GM21529 (cell line): ENCODE data around the gene EDA2R.
A peak's percentile ranks its signal among the peaks of the same experiment; 100 is the strongest.

Experiments
- ATAC-seq: cut with Tn5 transposase; IDR thresholded peaks from one replicate; pipeline ENCODE4 v1.9.1; 2021; ENCODE audit not compliant: unreplicated experiment

Gene EDA2R, protein sequence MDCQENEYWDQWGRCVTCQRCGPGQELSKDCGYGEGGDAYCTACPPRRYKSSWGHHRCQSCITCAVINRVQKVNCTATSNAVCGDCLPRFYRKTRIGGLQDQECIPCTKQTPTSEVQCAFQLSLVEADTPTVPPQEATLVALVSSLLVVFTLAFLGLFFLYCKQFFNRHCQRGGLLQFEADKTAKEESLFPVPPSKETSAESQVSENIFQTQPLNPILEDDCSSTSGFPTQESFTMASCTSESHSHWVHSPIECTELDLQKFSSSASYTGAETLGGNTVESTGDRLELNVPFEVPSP

DNA sequence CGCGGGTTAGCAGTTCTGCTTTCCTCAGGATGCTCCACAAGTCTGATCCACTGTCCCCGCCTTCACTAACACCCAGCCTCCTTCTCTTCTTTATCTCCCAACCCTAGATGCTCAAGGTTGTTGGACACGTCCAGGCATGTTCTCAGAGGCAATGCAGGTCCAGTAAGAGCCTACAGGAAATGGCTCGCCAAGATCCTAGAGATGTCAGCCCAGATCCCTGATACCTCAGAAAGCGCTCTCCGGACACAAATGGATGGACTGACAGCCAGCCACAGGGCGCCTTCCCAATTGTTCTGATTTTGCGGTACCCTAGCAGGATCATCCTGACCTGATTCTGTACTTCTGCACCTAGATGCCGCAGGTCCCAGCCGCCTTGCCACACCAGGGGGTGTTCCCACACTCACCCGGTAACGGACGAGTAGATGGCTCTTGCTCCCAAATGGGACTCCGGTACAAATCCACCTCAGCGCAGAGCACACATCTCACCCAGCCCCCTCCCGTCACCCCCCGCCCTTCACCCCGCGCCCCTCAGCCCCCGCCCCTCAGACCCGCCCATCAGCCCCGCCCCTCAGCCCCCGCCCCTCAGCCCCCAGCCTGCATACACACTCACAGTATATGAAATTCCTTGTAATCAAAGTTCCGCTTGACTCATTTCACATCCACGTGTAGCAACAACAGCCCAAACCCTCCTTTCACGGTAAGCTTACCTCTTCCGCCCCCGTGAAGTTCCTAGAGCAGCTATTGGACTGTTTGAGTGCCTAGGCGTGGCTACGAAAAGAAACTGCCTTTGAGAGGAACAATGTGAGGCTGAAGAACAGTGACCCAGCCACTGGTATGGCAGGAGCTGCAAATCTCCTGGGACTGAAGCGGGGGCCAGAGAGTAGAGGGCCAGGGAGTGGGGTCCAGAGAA is at the start of gene EDA2R:
EDA2R (minus strand) TSS at position 488 of the 910 bp plus-strand sequence. CDS start 23,058 bp downstream, outside the sequence.
- ATAC-seq = peak; percentile 90

DNA sequence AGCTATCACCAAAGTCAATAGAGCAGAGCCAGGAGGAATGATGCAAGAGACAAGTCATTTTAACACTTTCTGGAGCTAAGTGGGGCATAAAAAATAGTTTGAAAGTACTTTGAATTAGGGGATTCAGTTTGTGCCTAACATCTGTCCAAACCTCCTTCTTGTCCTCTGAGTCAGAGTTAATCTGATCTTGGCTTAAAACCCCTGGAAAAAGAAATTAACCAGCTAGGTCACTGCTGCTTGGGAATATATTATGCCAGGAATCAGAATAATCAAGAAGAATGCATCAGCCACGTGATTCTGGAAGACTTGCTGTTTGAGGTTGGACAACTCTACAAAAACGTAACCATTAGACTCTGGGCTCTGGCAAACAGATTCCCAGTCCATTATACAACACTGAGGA is 45.3 kb upstream of the EDA2R start:
- ATAC-seq = no peak

DNA sequence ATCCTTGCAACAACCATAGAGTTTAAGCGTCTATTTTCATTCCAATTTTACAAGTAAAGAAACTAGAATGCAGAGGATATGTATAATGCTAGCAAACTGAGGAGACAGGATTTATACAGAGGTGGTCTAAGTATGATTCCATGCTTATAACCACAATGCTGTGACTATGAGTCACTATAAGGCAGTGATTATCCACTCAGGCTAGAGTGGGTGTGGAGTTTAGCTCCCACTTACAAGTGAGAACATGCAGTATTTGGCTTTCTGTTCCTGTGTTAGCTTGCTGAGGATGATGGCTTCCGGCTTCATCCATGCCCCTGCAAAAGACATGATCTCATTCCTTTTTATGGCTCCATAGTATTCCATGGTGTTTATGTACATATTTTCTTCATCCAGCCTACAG is 41.6 kb upstream of the EDA2R start:
- no peak for ATAC-seq

DNA sequence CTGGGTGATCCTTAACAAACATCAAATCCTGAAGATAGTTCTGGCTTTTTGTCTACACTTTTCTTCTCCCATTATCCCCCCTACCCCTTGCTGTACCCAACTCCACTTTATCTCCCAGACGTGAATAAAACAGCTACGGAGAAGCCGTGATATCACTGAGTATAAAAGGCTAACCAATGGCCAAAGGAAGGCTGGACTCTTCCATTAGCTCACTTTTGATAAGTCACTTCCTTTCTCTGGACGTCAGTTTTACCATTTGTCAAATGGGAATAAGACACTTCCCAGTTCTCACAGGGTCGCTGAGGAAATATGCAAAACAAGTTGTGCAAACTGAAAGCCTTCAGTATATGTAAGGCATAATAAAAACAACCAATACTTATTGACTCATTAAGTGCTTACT is 38.6 kb upstream of the EDA2R start:
- ATAC-seq = no peak

DNA sequence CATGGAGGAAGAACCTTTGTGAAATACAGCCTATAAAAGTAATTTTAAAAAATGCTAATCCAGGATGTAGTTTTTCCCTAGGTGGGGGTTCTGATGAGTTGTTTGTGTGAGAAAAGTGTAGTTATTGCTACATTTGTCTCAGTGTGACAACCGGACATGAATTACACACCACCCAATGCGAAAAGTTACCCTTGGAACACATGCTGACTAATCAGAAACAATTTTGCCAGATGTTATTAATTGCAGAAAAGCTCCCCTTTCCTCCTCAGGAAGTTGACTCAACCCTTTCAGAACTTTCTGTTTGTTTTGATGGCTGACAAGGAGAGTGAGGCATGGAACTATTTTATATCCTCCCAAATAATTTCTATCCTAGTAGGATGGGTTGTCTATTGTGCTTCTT is 38.1 kb upstream of the EDA2R start:
- no peak for ATAC-seq

DNA sequence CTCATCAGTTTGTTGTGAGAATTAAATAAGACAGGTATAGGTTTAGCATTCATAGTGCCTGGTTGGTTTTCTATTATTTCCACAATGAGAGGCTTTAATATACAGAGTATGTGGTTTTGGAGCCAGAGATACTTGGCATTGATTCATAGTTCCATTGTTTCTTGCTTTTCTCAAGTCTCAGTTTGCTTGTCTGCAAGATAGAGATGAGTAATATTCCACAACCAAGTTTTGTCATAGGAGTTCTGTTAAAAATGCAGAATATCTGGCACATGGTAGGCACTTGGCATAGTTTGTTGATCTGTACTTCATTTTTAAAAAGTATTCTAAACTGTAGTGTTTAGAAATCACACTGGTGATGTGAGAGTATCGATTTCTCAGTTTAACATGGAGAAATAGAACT is 37.5 kb upstream of the EDA2R start:
- no peak for ATAC-seq

DNA sequence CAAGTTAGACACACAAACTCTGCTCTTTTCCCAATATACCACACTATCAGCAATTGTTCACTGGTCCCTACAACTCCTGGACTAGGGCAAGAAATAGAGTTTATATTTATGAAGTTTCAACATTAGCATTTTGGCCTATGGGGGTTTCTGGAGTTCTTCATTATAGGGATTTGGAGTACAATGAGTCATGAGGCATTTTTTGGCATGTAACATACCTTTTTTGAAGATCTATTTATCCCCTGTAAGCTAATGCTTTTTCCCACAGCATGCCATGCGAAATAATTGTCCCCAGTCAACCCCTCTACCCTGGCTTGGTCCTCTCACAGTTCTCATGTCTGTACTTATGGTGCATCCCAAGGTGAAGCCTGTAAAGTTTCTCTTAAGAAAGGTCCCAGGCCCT is 36.7 kb upstream of the EDA2R start:
- ATAC-seq = no peak

DNA sequence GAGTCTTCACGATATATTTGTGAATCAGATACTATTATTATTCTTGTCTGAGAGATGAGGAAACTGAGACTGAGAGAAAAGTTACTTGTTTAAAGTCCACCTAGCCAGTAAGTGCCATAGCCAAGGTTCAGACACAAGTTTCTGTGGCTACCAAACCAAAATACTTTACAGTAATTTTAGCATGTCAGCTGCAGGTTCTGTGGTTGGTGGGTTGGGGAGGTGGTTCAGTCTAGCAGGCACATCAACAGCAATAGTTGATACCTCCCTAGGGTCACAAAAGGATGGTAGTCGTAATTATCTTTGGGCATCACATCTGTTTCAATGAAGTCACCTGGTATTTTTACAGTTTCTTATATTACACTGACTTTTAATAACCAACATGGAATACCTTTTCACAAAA is 35.6 kb upstream of the EDA2R start:
- ATAC-seq = no peak

DNA sequence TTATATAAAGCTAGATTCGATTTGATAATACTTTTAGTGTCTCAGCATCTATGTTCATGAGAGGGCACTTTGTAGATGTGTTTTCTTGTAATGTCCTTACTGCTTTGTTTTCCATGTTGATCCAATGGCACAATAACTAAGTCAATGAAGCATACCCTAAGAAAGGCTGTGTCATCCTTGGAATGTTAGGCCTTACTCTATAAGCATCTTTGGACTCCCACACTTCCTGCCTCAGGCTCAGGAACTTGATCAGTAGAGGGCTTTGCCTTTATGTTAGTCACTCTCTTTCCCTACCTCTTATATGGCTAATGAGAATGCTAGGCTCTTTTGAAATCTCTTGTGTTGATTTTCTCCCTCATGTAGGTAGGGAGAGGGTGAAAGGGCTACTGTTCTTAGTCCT is 33.2 kb upstream of the EDA2R start:
- ATAC-seq = no peak

DNA sequence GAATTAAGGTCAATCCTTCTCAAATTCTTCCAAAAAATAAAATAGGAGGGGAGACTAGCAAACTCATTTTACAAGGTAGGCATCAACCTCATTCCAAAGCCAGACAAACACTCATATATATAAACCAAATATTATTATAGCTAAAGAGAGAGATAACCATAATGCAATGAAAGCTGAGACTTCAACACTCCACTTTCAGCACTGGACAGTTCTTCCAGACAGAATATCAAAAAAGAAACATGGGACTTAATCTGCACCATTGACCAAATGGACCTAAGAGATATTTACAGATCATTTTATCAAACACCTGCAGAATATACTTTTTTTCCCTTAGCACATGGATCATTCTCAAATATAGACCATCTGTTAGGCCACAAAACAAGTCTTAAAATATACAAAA is 15.5 kb upstream of the EDA2R start:
- ATAC-seq = no peak

DNA sequence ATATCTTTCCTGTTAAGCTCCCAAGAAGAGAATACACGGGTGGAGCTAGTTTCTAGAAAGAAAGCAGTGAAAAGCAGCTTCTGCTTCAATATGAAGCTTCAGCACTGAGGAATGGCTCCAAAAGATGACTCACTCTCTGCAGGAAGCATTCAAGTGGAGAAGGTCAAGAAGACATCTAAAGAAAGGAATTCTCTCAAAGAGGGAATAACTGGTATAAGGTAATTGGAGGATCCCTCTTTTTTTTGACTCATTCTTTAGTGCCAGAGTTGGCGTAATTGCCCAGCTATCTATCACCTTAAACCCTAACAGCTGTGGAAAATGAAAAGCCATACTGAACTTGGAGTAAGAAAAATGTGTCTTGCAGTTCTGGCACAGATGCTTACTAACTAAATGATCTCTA is 3.5 kb downstream of the EDA2R start:
- no peak for ATAC-seq

DNA sequence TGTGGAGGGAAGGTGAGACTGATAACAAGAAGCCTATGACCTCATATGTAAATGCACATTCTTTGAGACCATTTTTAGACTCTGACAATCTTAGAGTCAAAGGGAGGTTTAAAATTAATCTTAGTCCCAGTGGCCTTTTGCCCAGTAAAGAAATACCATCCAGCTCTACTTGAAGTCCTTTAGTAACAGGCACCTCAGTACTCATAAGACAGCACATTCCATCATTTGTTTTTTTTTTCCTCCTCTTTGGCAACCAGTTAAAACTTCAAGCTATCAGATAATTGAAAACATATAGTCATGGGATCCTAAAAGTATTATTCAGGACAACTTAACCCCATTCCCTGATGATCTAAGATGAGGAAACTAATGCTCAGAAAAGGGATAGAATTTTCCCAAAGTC is 4.6 kb downstream of the EDA2R start:
- no peak for ATAC-seq

DNA sequence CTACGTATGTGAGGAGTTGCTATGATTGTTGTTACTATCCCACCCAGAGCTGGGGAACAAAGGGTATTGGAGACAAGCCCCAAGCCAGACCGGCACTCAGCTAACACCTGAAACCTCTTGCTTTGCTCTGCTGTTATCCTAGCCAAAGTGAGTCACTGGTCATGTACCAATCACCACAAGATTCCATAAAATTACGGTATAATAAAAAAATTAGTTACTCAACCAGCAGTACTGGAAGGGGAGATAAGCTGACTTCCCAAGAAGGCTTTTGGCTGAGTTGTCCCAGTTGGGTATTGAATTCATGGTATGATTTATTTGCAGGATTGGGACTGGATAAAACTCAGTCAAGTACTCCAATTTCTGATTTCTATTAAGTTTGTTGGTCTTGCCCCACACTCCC is 5.3 kb downstream of the EDA2R start:
- ATAC-seq = no peak

DNA sequence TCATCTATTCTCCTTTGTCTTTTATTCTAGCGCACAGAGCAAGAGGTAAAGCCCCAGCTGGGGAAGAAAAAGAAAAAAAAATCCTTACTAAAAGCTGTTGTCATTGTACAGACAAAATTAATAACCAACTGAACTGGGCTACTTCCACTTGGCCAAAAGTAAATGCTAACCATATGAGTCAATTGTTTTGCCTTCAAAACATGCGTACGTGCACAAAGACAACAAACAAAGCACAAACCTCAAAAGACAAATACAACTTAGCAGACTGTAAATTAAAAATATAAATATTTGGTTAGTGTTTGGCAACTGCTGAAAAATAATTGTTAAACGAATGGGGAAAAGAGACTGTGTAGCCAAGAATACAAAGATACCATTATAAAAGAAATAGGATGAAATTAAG is 5.9 kb downstream of the EDA2R start:
- ATAC-seq = no peak

DNA sequence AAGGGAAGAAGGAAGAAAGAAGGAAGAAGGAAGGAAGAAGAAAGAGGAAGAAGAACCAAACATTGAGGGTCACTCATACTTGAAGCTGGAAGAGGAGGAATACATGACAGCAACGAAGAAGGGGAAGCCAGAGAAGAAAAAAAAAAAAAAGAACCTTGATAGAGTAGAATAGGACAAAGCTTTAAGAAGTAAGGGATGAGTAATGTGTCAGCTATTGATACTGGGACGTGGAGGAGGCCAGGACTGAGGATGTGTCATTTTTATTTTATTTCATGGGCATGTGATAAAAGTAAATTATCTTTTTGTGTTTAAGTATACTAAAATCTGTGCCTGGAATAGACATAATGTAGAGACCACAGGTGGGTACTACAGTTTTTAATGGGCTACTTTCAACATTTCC is 6.4 kb downstream of the EDA2R start:
- no peak for ATAC-seq

DNA sequence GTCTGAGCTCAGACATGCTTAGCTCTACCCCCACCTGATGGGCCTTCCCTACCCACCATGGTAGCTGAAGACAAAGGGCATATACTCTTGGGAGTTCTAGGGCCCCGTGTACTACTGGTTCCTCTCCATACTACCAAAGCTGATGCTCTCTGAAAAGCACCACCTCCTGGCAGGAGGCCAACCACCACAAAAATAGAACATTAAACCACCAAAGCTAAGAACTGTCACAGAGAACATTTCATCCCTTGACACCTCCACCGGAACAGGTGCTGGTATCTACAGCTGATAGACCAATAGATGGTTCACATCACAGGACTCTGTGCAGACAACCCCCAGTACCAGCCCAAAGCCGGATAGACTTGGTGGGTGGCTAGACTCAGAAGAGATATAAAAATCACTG is 13.4 kb downstream of the EDA2R start:
- peak; percentile 74 for ATAC-seq

DNA sequence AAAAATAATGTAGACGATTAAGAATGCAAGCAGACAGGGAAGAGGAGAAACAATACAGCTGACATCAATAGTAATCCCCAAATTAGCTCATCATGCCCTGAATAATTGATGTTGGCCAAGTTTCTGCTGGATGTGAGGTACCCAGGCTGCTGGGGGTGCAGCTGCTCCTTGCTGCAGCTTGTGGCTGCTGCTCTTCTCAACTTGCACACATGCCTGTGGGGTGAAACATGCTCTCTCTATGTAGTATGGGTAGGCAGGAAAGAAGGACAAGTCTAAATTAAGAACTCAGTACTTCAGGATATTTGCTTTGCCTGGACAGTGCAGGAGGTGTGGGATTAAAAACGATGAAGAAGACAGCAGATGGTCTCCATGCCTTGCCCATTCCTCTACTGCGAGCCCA is 16.7 kb downstream of the EDA2R start:
- ATAC-seq = no peak

DNA sequence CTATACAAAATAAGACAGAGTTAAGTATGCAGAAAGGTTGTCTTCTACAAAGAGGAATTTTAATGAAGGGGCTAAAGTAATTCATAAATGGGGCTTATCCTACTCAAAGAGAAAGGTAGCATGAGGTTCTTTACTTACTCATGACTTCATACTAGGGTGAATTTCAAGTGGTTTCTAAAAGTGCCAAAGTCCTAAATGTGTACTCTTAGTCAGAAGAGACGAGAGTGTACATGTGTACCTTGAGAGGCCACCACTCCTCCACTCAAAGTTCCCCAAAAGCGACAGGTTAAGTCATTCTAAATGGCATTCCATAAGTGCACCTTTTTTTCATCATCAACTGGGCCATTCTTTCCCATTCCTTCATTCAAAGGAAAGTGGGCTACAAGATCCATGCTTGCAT is 21.9 kb downstream of the EDA2R start:
- no peak for ATAC-seq

DNA sequence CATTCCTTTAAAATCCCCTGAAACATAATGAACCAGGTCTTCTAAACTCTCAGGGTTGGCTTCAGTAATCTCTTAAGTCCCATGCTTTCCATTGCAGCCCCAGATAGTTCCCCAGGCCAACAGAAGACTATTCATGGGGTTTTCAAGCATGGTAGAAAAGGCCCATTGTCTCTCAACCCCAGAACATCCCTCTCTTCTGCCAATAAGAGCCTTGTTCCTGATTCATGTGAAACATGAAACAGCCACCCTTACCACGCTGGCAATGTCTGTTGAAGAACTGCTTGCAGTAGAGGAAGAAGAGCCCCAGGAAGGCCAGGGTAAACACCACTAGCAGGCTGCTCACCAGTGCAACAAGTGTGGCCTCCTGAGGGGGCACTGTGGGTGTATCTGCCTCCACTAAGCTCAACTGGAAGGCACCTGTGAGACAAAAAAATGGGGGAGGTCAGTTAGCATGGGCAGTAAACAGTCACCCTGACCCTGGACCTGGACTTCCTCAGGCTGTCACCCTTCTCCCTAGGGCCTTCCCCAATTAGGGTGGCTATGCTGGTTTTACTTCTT is 36.4 kb downstream of the EDA2R start:
- ATAC-seq = no peak

DNA sequence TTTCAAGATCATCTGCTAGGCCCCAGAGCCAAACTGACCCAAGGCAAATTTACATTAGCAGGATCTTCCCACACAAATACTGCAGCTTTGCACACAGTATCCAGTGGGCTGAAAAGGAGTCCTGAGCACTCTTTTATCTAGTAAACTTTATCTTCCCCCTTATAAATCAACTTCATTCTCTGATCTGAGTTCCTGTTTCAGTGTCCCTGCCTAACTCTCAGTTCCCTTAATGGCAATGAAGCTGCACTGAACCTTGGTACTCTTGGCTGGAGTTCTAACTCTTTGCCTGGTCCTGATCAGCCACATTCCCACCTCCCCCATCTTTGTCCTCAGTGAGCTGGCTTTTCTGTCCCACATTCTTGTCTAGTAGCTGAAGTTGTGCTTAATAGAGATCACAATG is 37.4 kb downstream of the EDA2R start:
- ATAC-seq = no peak

DNA sequence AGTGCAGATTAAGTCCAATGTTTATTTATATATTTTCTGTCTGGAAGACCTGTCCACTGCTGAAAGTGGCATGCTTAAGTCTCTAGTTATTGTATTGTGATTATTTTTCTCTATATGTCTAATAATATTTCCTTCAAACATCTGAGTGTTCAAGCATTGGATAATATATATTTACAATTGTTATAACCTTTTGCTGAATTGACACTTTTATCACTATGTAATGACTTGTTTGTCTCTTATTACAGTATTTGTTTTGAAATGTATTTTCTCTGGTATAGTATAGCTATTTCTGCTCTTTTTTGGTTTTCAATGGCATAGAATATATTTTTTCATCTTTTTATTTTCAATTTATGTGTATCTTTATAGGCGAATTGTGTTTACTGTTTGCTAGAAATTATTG is 59.7 kb downstream of the EDA2R start:
- no peak for ATAC-seq

DNA sequence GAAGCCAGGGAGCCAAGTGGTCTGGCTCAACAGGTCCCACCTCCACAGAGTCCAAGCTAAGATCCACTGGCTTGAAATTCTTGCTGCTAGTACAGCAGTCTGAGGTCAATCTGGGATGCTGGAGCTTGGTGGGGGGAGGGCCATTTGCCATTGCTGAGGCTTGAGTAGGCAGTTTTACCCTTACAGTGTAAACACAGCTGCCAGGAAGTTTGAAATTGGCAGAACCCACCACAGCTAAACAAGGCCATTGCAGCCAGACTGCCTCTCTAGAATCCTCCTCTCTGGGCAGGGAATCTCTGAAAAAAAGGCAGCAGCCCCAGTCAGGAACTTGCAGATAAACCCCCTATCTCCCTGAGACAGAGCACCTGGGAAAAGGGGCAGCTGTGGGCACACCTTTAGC is 84.9 kb downstream of the EDA2R start:
- no peak for ATAC-seq
